ENCODE data around the gene IL26. TPM values are rescaled to one million over a fixed set of nuclear protein-coding genes. Genes with fewer than 3 reads are reported as not detected.

IL26 gene
- polyA plus RNA-seq, 2 of the 4 experiments (the other 2 are of a cell fraction) = not detected

DNA sequence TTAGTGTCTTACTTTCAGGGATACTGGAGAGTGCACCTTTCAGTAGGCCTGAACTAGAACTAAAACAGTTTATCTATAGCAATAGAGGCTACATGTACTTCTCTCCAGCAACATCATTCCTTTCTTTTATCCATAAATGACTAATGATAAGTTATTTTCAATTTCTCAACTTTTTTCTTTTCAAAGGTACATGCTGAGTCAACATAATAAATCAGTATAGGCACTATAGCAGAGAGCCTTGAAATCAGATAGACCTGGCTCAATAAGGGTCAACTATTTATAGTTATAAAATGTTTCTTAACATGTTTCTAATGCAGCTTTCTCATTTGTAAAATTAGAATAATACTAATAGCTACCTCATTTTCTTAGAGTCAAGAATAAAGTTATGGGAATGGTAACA lies 22.2 kb upstream of the IL26 start:
- H3K9me3 ChIP-seq = no peaks in the 10 kb centered on the region
- H3K4me1 ChIP-seq = no peaks in the 10 kb centered on the region
- ATAC-seq (no peak), FAIRE-seq (no peak), DNase-seq (ENCODE audit: low read depth in 1 of 2, low spot score in 1 of 2) (no peak)
- CTCF ChIA-PET = interaction anchor here (1.1 to 2.5 kb wide), 3 partner anchors 25 to 69 kb away, joined by 3 to 7 read pairs (median 4); no protein-coding TSS in a partner anchor
- TF ChIP-seq, protein P1, sequence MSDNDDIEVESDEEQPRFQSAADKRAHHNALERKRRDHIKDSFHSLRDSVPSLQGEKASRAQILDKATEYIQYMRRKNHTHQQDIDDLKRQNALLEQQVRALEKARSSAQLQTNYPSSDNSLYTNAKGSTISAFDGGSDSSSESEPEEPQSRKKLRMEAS (IDR thresholded peaks at IDR 0.05) = no peak
- peak; percentile 74 for TF ChIP-seq MAFK (IDR thresholded peaks at IDR 0.05; ENCODE audit: partially characterized antibody)
- no peak overlapping the region for H3K4me3 ChIP-seq
- no peak overlapping the region for H3K27ac ChIP-seq
- H3K4me2 ChIP-seq = no peak overlapping the region
- POLR2A ChIA-PET = no interaction called here

DNA sequence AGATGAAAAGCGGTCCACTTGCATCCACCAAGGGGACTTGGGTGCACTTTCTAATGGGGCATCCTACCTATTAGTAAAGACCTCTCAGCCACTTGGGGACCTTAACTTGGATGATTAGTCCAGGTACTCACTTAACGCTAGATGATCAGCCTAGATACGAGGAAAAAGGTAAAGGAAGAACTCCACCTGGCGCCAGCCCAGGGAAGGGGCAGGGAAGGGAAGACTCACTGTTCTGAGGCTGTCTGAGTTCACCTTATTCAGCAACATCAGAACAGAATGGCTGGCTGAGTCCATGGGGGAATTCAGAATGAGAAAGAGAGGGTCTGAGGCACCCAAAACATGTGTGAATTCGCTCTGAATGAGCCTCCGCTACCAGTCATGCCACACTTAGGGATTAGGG lies 20.7 kb upstream of the IL26 start:
- Histone ChIP-seq H3K4me1 (no peaks in the 10 kb centered on the region), H3K4me3 (no peak overlapping the region), H3K4me2 (no peak overlapping the region), H3K9me3 (no peaks in the 10 kb centered on the region), H3K27ac (no peak overlapping the region)
- ChIA-PET CTCF (interaction anchor here (1.4 kb wide), 1 partner anchor 23 kb away, joined by 4 read pairs; no protein-coding TSS in a partner anchor), POLR2A (no interaction called here)
- FAIRE-seq (no peak), DNase-seq (ENCODE audit: low read depth in 1 of 2, low spot score in 1 of 2) (no peak), ATAC-seq (no peak)
- 71% methylated on average over 6 of the region's 6 CpGs for WGBS (ENCODE audit: missing lambda C conversion rate)
- TF ChIP-seq MYC (IDR thresholded peaks at IDR 0.05; ENCODE audit: borderline replicate concordance, low read length) (no peak), JUN (IDR thresholded peaks at IDR 0.05) (no peak)
- TF ChIP-seq, protein P2, sequence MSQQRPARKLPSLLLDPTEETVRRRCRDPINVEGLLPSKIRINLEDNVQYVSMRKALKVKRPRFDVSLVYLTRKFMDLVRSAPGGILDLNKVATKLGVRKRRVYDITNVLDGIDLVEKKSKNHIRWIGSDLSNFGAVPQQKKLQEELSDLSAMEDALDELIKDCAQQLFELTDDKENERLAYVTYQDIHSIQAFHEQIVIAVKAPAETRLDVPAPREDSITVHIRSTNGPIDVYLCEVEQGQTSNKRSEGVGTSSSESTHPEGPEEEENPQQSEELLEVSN (IDR thresholded peaks at IDR 0.05; ENCODE audit: borderline replicate concordance, low read depth) = no peak
- TF ChIP-seq, protein P3, sequence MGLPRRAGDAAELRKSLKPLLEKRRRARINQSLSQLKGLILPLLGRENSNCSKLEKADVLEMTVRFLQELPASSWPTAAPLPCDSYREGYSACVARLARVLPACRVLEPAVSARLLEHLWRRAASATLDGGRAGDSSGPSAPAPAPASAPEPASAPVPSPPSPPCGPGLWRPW (IDR thresholded peaks at IDR 0.05) = no peak

DNA sequence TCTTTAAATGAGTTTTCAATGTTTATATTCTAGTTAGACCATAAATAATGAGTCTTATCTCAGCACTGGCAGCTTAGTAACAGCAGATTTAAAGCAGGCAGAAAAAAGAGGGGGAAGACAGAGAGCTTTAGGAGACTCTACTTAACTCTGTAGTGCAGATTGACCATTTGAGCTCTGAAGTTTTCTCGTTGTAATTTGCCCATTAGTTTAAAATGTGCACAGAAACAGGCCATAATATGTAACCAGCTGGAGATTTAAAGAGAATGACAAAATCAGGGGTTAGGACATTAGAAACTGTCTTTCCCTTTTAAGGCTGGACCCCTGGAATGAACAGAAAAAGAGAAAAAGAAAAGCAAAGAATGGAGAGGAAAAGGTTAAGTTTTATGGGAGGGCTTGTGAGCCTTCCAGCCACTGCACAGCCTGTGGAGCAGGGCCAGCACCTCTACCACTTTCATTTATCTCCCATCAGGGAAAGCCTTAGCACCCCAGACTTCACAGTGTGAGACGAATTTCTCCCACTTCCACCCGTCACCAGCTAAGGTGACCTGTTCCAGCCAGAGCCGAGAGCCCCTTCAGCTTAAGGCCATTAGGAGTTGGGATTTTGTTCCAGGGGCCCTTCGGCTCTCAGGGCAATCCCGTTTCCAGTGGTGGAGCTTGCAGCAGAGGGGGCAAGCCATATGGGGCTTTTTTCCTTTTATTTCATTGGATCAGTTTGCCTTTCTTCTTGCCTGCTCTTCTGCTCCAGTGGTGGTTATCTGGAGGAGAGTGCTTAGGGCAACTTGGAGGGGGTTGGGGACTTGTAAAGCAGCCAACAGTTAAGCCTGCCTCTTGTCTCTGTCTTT lies 19.8 kb upstream of the IL26 start:
- H3K4me2 ChIP-seq = no peak overlapping the region
- FAIRE-seq (no peak), DNase-seq (ENCODE audit: low read depth in 1 of 2, low spot score in 1 of 2) (no peak), ATAC-seq (no peak; a peak in 1 of 6 replicates)
- no peaks in the 10 kb centered on the region for H3K9me3 ChIP-seq
- WGBS (ENCODE audit: missing lambda C conversion rate) = 32% methylated on average over 6 of the region's 6 CpGs
- no peak overlapping the region for H3K4me3 ChIP-seq
- H3K27ac ChIP-seq = no peak overlapping the region
- H3K4me1 ChIP-seq = peaks cover 1% of the 10 kb centered on the region; the same call in 2 of the 3 replicates
- TF ChIP-seq CHD2 (IDR thresholded peaks at IDR 0.05; ENCODE audit: low read length, partially characterized antibody) (no peak), KDM5A (IDR thresholded peaks at IDR 0.05) (no peak), BHLHE40 (IDR thresholded peaks at IDR 0.05; ENCODE audit: low read depth, low read length) (no peak), JUNB (IDR thresholded peaks at IDR 0.05) (no peak), EHF (CRISPR knock-in tag; IDR thresholded peaks at IDR 0.05) (no peak)
- TF ChIP-seq, protein P3 (IDR thresholded peaks at IDR 0.05) = no peak
- CTCF ChIA-PET = interaction anchor here (1.2 to 1.4 kb wide), 2 partner anchors 9 to 22 kb away, joined by 3 to 4 read pairs; no protein-coding TSS in a partner anchor
- POLR2A ChIA-PET = no interaction called here

DNA sequence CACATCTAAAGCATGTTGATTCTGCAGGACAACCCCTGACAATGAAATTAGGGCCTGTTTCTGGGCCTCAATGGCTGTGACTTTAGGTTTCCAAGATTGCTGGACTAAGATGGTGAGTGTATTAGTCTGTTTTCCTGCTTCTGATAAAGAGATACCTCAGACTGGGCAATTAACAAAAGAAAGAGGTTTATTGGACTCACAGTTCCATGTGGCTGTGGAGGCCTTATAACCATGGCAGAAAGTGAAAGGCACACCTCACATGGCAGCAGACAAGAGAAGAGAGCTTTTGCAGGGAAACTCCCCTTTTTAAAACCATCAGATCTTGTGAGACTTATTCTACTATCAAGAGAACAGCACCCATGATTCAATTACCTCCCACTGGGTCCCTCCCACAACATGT lies 17.2 kb upstream of the IL26 start:
- ATAC-seq (no peak), FAIRE-seq (no peak), DNase-seq (ENCODE audit: low read depth in 1 of 2, low spot score in 1 of 2) (no peak)
- ChIA-PET CTCF (interaction anchor here (3.1 kb wide), 1 partner anchor 20 kb away, joined by 15 read pairs; no protein-coding TSS in a partner anchor), POLR2A (no interaction called here)
- H3K27ac ChIP-seq = no peak overlapping the region
- H3K4me3 ChIP-seq = no peak overlapping the region
- H3K4me1 ChIP-seq = peaks cover 11% of the 10 kb centered on the region; the same call in 2 of the 3 replicates
- no peaks in the 10 kb centered on the region for H3K9me3 ChIP-seq
- H3K4me2 ChIP-seq = no peak overlapping the region
- TF ChIP-seq, protein P4, sequence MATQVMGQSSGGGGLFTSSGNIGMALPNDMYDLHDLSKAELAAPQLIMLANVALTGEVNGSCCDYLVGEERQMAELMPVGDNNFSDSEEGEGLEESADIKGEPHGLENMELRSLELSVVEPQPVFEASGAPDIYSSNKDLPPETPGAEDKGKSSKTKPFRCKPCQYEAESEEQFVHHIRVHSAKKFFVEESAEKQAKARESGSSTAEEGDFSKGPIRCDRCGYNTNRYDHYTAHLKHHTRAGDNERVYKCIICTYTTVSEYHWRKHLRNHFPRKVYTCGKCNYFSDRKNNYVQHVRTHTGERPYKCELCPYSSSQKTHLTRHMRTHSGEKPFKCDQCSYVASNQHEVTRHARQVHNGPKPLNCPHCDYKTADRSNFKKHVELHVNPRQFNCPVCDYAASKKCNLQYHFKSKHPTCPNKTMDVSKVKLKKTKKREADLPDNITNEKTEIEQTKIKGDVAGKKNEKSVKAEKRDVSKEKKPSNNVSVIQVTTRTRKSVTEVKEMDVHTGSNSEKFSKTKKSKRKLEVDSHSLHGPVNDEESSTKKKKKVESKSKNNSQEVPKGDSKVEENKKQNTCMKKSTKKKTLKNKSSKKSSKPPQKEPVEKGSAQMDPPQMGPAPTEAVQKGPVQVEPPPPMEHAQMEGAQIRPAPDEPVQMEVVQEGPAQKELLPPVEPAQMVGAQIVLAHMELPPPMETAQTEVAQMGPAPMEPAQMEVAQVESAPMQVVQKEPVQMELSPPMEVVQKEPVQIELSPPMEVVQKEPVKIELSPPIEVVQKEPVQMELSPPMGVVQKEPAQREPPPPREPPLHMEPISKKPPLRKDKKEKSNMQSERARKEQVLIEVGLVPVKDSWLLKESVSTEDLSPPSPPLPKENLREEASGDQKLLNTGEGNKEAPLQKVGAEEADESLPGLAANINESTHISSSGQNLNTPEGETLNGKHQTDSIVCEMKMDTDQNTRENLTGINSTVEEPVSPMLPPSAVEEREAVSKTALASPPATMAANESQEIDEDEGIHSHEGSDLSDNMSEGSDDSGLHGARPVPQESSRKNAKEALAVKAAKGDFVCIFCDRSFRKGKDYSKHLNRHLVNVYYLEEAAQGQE (IDR thresholded peaks at IDR 0.05) = no peak
- TF ChIP-seq POLR2A (IDR thresholded peaks at IDR 0.05; ENCODE audit: low read length) (no peak), ZC3H11A (IDR thresholded peaks at IDR 0.05) (no peak), ZFP36 (IDR thresholded peaks at IDR 0.05; ENCODE audit: borderline replicate concordance, partially characterized antibody) (no peak), HOXB13 (CRISPR knock-in tag; IDR thresholded peaks at IDR 0.05; ENCODE audit: low read depth) (no peak), RNF2 (IDR thresholded peaks at IDR 0.05; ENCODE audit: borderline replicate concordance, low read depth) (no peak), BHLHE40 (IDR thresholded peaks at IDR 0.05; ENCODE audit: low read depth, low read length) (no peak), RCOR1 (IDR thresholded peaks at IDR 0.05; ENCODE audit: low read depth, low read length) (no peak), SREBF2 (IDR thresholded peaks at IDR 0.05) (no peak)
- TF ChIP-seq, protein P5, sequence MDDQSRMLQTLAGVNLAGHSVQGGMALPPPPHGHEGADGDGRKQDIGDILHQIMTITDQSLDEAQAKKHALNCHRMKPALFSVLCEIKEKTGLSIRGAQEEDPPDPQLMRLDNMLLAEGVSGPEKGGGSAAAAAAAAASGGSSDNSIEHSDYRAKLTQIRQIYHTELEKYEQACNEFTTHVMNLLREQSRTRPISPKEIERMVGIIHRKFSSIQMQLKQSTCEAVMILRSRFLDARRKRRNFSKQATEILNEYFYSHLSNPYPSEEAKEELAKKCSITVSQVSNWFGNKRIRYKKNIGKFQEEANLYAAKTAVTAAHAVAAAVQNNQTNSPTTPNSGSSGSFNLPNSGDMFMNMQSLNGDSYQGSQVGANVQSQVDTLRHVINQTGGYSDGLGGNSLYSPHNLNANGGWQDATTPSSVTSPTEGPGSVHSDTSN (IDR thresholded peaks at IDR 0.05) = no peak
- TF ChIP-seq, protein P6, sequence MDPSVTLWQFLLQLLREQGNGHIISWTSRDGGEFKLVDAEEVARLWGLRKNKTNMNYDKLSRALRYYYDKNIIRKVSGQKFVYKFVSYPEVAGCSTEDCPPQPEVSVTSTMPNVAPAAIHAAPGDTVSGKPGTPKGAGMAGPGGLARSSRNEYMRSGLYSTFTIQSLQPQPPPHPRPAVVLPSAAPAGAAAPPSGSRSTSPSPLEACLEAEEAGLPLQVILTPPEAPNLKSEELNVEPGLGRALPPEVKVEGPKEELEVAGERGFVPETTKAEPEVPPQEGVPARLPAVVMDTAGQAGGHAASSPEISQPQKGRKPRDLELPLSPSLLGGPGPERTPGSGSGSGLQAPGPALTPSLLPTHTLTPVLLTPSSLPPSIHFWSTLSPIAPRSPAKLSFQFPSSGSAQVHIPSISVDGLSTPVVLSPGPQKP (IDR thresholded peaks at IDR 0.05; ENCODE audit: low read depth, low read length) = no peak

All from A549 (cell line).